Measurements from ENCODE around the gene DCAF6. TPM values are rescaled to one million over a fixed set of nuclear protein-coding genes. Genes with fewer than 3 reads are reported as not detected.
"Not testable (repeated sequence)": the region's sequence is repeated elsewhere in the genome, so short reads cannot be mapped to it uniquely, and the experiment has no call there.

Gene DCAF6
- total RNA-seq, 1 experiment from 2014 or later, result 20.4 TPM

- no peak for DNase-seq (ENCODE audit: low spot score)
Measured at GRCh38 chr1:167924102-167924501, 12.4 kb upstream of the DCAF6 start.

- DNase-seq (ENCODE audit: low spot score), result no peak
Measured at GRCh38 chr1:167924543-167925231, 11.8 kb upstream of the DCAF6 start.

GRCh38 chr1:167926486-167926997, 9.9 kb upstream of the DCAF6 start:
- DNase-seq (ENCODE audit: low spot score), result no peak

DNA sequence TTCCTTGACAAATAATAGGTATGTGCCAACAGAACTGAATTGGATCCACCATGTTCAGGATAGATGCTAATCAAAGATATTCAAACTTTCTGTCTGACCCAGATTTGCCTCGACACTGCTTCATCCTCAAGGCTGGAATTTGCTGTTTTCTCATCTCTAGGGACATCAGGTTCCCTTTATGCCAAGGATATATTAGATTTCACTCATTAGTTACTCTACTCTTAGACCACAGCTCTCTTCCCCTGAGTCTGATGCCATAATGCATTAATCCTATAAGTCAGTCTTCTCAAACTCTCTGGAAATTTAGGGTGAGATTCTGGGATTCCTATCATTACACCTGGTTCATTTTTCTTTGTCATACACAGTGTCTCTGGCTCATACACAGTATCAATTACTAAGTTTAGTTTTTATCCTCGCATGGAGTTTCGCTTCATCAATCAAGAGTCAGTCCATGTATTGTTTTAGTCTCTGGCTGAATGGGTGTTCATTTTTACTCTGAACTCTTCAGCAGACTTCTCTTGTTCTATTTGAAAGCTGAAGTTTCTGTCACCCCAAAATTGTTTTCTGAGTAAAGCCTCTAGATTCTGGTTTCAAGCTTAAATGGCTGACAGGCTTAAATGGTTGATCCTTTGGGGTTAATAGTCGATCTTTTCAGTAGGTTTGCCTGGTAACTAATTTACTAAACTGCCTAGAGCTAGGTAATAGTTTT, 9.3 kb upstream of the DCAF6 start:
- DNase-seq (ENCODE audit: low spot score), result no peak

DNA sequence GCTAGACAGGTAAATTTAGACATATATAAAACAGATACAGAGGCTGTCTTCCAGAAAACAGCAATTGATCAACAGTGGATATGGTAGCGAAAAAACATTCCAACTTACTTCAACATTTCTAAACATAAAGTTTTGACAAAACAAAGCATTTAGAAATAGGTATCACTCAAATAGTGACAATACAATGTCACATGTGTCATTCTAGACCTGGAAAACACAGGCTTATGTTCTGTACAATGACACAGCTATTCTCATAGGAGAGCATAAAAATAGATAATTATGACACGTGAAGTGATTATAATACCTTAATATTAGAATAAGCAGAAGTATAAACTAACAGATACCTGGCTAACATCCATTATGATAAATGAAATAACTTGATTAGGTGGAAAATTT, 8.0 kb upstream of the DCAF6 start:
- DNase-seq (ENCODE audit: low spot score), result no peak

DNA sequence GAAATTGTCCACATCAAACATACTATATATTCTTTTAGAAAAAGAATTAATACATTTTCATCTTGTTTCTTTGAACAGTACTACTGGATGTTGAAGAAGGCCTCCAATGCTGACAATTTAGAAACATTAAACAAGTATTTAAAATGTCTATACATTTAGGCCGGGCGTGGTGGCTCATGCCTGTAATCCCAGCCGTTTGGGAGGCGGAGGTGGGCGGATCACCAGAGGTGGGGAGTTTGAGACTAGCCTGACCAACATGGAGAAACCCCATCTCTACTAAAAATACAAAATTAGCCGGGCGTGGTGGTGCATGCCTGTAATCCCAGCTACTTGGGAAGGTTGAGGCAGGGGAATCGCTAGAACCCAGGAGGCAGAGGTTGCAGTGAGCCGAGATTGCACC, 7.6 kb upstream of the DCAF6 start:
- DNase-seq (ENCODE audit: low spot score), result not testable (repeated sequence)

- DNase-seq (ENCODE audit: low spot score), result no peak
Measured at GRCh38 chr1:167929725-167930124, 6.8 kb upstream of the DCAF6 start.

- DNase-seq (ENCODE audit: low spot score), result no peak
Measured at GRCh38 chr1:167933788-167934187, 2.7 kb upstream of the DCAF6 start.

- DNase-seq (ENCODE audit: low spot score), result no peak
Measured at GRCh38 chr1:167934426-167935215, 1.9 kb upstream of the DCAF6 start.

- DNase-seq (ENCODE audit: low spot score), result peak; percentile 75
Measured at GRCh38 chr1:167935216-167936067, 1.0 kb upstream of the DCAF6 start.

GRCh38 chr1:167936930-167937708, 636 bp downstream of the DCAF6 start, which contains the start of gene MPC2:
Gene MPC2, minus strand, starts transcription at chr1:167937072. Its CDS starts 1,231 bp downstream, at chr1:167935841.
- peak; percentile 75 for DNase-seq (ENCODE audit: low spot score)

GRCh38 chr1:167937709-167938010, 1.2 kb downstream of the DCAF6 start:
- DNase-seq (ENCODE audit: low spot score), result no peak

GRCh38 chr1:167938080-167938636, 1.7 kb downstream of the DCAF6 start:
- peak; percentile 23 for DNase-seq (ENCODE audit: low spot score)

GRCh38 chr1:167940264-167940663, 3.8 kb downstream of the DCAF6 start:
- no peak for DNase-seq (ENCODE audit: low spot score)

DNA sequence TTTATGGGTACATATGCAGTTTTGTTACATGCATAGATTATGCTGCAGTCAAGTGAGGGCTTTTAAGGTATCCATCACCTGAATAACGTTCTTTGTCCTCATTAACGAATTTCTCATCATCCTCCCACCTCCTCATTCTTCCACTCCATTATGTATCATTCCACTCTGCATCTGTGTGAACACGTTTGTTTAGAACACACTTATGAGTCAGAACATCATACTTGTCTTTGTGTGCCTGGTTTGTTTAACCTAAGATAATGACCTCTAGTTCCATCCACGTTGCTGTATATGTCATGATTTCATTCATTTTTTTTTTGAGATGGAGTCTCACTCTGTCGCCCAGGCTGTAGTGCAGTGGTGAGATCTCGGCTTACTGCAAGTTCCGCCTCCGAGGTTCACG, 7.1 kb downstream of the DCAF6 start:
- DNase-seq (ENCODE audit: low spot score), result no peak

DNA sequence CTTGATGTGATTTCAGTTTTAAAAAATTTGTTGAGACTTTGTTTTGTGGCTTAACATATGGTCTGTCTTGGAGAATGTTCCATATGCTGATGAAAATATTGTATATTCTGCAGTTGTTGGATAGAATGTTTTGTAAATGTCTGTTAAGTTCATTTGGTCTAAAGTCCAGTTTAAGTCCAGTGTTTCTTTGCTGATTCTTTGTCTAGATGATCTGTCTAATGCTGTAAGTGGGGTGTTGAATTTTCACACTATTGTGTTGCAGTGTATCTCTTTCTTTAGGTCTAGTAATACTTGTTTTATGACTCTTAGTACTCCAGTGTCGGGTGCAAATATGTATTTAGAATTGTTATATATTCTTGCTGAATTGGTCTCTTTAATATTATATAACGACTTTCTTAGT, 11.2 kb downstream of the DCAF6 start:
- DNase-seq (ENCODE audit: low spot score), result no peak

DNA sequence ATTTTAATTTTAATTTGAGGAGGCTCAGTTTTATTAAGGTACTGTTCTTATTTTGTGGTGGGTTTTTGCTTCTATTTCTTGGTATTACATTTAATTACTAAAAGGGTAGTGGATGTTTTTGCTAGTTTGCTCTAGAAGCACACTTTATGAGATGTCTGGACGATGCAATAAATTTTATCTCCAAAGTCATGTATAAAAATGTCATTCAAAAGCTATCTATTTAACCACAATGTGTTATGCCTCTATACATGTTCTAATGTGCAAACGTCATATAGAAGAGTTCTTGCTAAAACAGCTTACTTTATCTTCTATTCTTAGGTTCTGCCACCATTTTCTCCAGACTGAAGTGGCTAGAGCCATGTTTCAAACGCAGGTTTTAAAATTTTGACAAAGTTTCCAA, 13.3 kb downstream of the DCAF6 start:
- DNase-seq (ENCODE audit: low spot score), result no peak

DNA sequence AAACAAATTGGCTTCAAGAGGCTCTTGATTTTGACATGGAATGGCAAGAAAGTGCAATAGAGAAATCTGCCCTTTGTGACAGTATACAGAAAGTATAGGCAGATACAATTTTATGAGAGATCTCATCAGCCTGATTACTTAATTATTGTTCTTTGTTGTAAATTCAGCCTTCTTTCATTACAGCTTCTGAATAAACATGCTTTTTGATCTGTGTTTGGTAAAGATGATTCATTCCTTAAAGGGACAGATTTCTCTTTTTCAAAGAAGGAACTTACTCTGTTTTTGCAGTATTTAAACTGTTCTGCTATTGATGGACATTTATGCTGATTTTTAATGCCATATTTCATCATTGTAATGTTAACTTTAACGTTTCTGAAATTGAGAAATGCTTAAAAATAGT, 14.1 kb downstream of the DCAF6 start:
- no peak for DNase-seq (ENCODE audit: low spot score)

- no peak for DNase-seq (ENCODE audit: low spot score)
Measured at GRCh38 chr1:167955915-167956314, 19.4 kb downstream of the DCAF6 start.

DNA sequence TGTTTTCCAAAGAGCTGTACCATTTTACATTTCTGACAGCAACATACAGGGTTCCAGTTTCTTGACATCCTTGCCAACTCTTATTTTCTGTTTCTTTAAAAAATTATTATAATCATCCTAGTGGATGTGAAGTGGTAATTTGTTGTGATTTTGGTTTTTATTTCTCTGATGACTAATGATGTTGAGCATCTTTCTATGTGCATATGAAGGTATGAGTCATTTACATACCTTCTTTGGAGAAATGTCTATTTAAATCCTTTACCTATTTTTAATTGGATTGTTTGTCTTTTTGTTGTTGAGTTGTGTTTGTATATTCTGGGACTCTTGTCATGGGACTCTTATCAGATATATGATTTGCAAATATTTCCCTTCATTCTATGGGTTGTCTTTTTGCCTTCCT, 21.2 kb downstream of the DCAF6 start:
- no peak for DNase-seq (ENCODE audit: low spot score)
